Esophagus (tissue), 2 donors: ENCODE results near the gene HOXA11. TPM values are rescaled to one million over a fixed set of nuclear protein-coding genes. Genes with fewer than 3 reads are reported as not detected.
A peak's percentile ranks its signal among the peaks of the same experiment; 100 is the strongest.

Experiments used
- H3K27ac ChIP-seq, 2 donors: one replicate each; pipeline ENCODE4 v1.5.1; 2013; ENCODE audit warnings: low read depth in 2 of 2, mild to moderate bottlenecking in 2 of 2, inconsistent platforms in 1 of 2, low read length in 1 of 2, moderate library complexity in 1 of 2
- H3K27me3 ChIP-seq, 2 donors: one replicate each; pipeline ENCODE4 v1.6.1; 2013; ENCODE audit warnings: low read length in 2 of 2, control low read depth in 1 of 2, mild to moderate bottlenecking in 1 of 2; ENCODE audit not compliant: insufficient read depth in 2 of 2, control insufficient read depth in 1 of 2
- H3K36me3 ChIP-seq, 2 donors: one replicate each; pipeline ENCODE4 v1.6.1; 2013; ENCODE audit warnings: low read length in 1 of 2; ENCODE audit not compliant: control insufficient read depth in 2 of 2, insufficient read depth in 2 of 2
- H3K4me1 ChIP-seq, 2 donors: one replicate each; pipeline ENCODE4 v1.6.1; 2013; ENCODE audit warnings: low read length in 1 of 2; ENCODE audit not compliant: control insufficient read depth in 2 of 2, insufficient read depth in 2 of 2
- H3K4me3 ChIP-seq, 2 donors: one replicate each; pipeline ENCODE4 v1.5.1; 2013; ENCODE audit warnings: low read length in 2 of 2, mild to moderate bottlenecking in 2 of 2, low read depth in 1 of 2, moderate library complexity in 1 of 2
- H3K9me3 ChIP-seq, 2 donors: one replicate each; pipeline ENCODE4 v1.6.1; 2013; ENCODE audit warnings: mild to moderate bottlenecking in 2 of 2, low read depth in 1 of 2, low read length in 1 of 2, moderate library complexity in 1 of 2; ENCODE audit not compliant: control insufficient read depth in 2 of 2, insufficient read depth in 1 of 2
- WGBS, 2 donors: extraction: QIAGEN DNeasy Blood & Tissue Kit; methylation state at CpG; one replicate each; pipeline ENCODE4 v1.1.7; 2013; 5-methylcytosine and 5-hydroxymethylcytosine counted together
- polyA plus RNA-seq, 2 donors: library from polyadenylated mRNA; stranded (reverse); fragments of 200-250 nt; gene quantifications; one replicate each; pipeline ENCODE4 v1.2.3, GENCODE V29; 2013
- donor health status: healthy with polysubstance abuse.
- donor health status: Bipolar disorder and iron deficiency.

HOXA11 gene
- not detected for polyA plus RNA-seq

GRCh38 chr7:27185013-27185853 lies at the start of gene HOXA11:
HOXA11 (minus strand) TSS chr7:27185232; CDS start chr7:27185144, 88 bp downstream.
- H3K4me1 ChIP-seq, result peaks cover 19 to 23% of the 10 kb centered on the region in 2 donors
- H3K9me3 ChIP-seq, result peaks cover 0 to 6% of the 10 kb centered on the region in 2 donors
- 9 to 12% methylated on average over 43 of the region's 43 CpGs for WGBS, 2 donors
- no peaks in the 10 kb centered on the region for H3K36me3 ChIP-seq
- peak within 1 kb of the TSS; percentile 33 to 44 for H3K4me3 ChIP-seq
- H3K27me3 ChIP-seq, result peaks cover 7 to 71% of the 10 kb centered on the region in 2 donors
- H3K27ac ChIP-seq, result no peak within 1 kb of the TSS

GRCh38 chr7:27229448-27229847 lies 44.4 kb upstream of the HOXA11 start:
- Histone ChIP-seq H3K4me3 (no peak overlapping the region), H3K36me3 (no peaks in the 10 kb centered on the region), H3K4me1 (no peaks in the 10 kb centered on the region), H3K9me3 (no peaks in the 10 kb centered on the region), H3K27me3 (peaks cover 0 to 6% of the 10 kb centered on the region in 2 donors), H3K27ac (no peak overlapping the region)
- WGBS, 2 donors, result 83 to 88% methylated on average over 4 of the region's 4 CpGs

GRCh38 chr7:27224983-27225934 lies 40.2 kb upstream of the HOXA11 start:
- H3K4me3 ChIP-seq, result no peak overlapping the region
- H3K36me3 ChIP-seq, result no peaks in the 10 kb centered on the region
- H3K27me3 ChIP-seq, result peaks cover 1 to 20% of the 10 kb centered on the region in 2 donors
- H3K4me1 ChIP-seq, result peaks cover 0 to under 1% of the 10 kb centered on the region in 2 donors
- WGBS, 2 donors, result 9 to 12% methylated on average over 61 of the region's 61 CpGs
- no peaks in the 10 kb centered on the region for H3K9me3 ChIP-seq
- no peak overlapping the region for H3K27ac ChIP-seq

GRCh38 chr7:27223941-27224575 lies 39.0 kb upstream of the HOXA11 start:
- Histone ChIP-seq H3K36me3 (no peaks in the 10 kb centered on the region), H3K9me3 (peaks cover 0 to 6% of the 10 kb centered on the region in 2 donors), H3K4me3 (no peak overlapping the region), H3K4me1 (peaks cover 0 to 2% of the 10 kb centered on the region in 2 donors), H3K27me3 (peaks cover 11 to 25% of the 10 kb centered on the region in 2 donors), H3K27ac (no peak overlapping the region)

GRCh38 chr7:27221201-27221797 lies 36.3 kb upstream of the HOXA11 start:
- Histone ChIP-seq H3K27ac (no peak overlapping the region), H3K4me1 (peaks cover 0 to 2% of the 10 kb centered on the region in 2 donors), H3K27me3 (peaks cover 11 to 25% of the 10 kb centered on the region in 2 donors), H3K4me3 (no peak overlapping the region), H3K36me3 (no peaks in the 10 kb centered on the region), H3K9me3 (peaks cover 0 to 6% of the 10 kb centered on the region in 2 donors)
- 90 to 91% methylated on average over 3 of the region's 3 CpGs for WGBS, 2 donors

GRCh38 chr7:27220440-27220955 lies 35.5 kb upstream of the HOXA11 start:
- H3K4me3 ChIP-seq, result no peak overlapping the region

GRCh38 chr7:27219821-27220220 lies 34.8 kb upstream of the HOXA11 start:
- no peak overlapping the region for H3K4me3 ChIP-seq
- H3K27ac ChIP-seq, result no peak overlapping the region
- peaks cover 0 to 6% of the 10 kb centered on the region in 2 donors for H3K9me3 ChIP-seq
- H3K36me3 ChIP-seq, result no peaks in the 10 kb centered on the region
- 71 to 74% methylated on average over 4 of the region's 4 CpGs for WGBS, 2 donors
- H3K4me1 ChIP-seq, result peaks cover 0 to 2% of the 10 kb centered on the region in 2 donors
- H3K27me3 ChIP-seq, result peaks cover 11 to 25% of the 10 kb centered on the region in 2 donors

More at GRCh38 chr7:27220440-27220955, 35.5 kb upstream of the HOXA11 start:
- no peaks in the 10 kb centered on the region for H3K36me3 ChIP-seq
- H3K4me1 ChIP-seq, result peaks cover 0 to 2% of the 10 kb centered on the region in 2 donors
- H3K27me3 ChIP-seq, result peaks cover 11 to 27% of the 10 kb centered on the region in 2 donors
- H3K9me3 ChIP-seq, result peaks cover 0 to 6% of the 10 kb centered on the region in 2 donors
- no peak overlapping the region for H3K27ac ChIP-seq
- 12 to 13% methylated on average over 43 to 45 of the region's 45 CpGs for WGBS, 2 donors

- Histone ChIP-seq H3K4me3 (no peak overlapping the region), H3K4me1 (peaks cover 2 to 4% of the 10 kb centered on the region in 2 donors), H3K27ac (no peak overlapping the region), H3K36me3 (no peaks in the 10 kb centered on the region), H3K27me3 (peaks cover 13 to 27% of the 10 kb centered on the region in 2 donors), H3K9me3 (peaks cover 0 to 6% of the 10 kb centered on the region in 2 donors)
Measured at GRCh38 chr7:27217951-27218350, 32.9 kb upstream of the HOXA11 start.
